CD14-positive monocyte (primary cell): ENCODE measurements around the gene C1orf105. TPM values are rescaled to one million over a fixed set of nuclear protein-coding genes. Genes with fewer than 3 reads are reported as not detected.

Source experiments
- DNase-seq, 3 donors: peaks; one replicate each; pipeline ENCODE4 v3.0.0-alpha.2; 2011 to 2022
- H2AFZ ChIP-seq: 2 replicates; pipeline ENCODE4 v1.6.0; 2012; ENCODE audit warnings: mild to moderate bottlenecking, low read depth, low read length, inconsistent platforms; ENCODE audit not compliant: insufficient read depth, poor library complexity, severe bottlenecking
- H3K27ac ChIP-seq, 2 donors: 1 replicate in 1 of 2; 2 replicates in 1 of 2; pipeline ENCODE4 v1.5.1; 2012 to 2013; ENCODE audit warnings: low read length in 2 of 2, control low read depth in 1 of 2, inconsistent platforms in 1 of 2, low read depth in 1 of 2, mild to moderate bottlenecking in 1 of 2
- H3K27me3 ChIP-seq, 2 donors: one replicate each; pipeline versions ENCODE4 v1.6.0 to v1.6.1; 2011 to 2013; ENCODE audit warnings: low read length in 2 of 2; ENCODE audit not compliant: control insufficient read depth in 2 of 2, insufficient read depth in 2 of 2
- H3K36me3 ChIP-seq, 2 donors: replicated peaks in 1 of 2; 1 replicate in 1 of 2; 2 replicates in 1 of 2; pipeline versions ENCODE4 v1.5.1 to v1.6.1; 2012 to 2013; ENCODE audit warnings: low read length in 2 of 2, control low read depth in 1 of 2, inconsistent platforms in 1 of 2, mild to moderate bottlenecking in 1 of 2; ENCODE audit not compliant: insufficient read depth in 2 of 2, control insufficient read depth in 1 of 2
- H3K4me1 ChIP-seq, 2 donors: 1 replicate in 1 of 2; 2 replicates in 1 of 2; pipeline versions ENCODE4 v1.5.1 to v1.6.1; 2012 to 2013; ENCODE audit warnings: low read length in 2 of 2, control low read depth in 1 of 2, inconsistent platforms in 1 of 2, mild to moderate bottlenecking in 1 of 2, moderate library complexity in 1 of 2; ENCODE audit not compliant: insufficient read depth in 2 of 2, control insufficient read depth in 1 of 2
- H3K4me2 ChIP-seq: replicated peaks from 2 replicates; pipeline ENCODE3; 2012; ENCODE audit warnings: low read length, moderate library complexity, mild to moderate bottlenecking; ENCODE audit not compliant: poor library complexity, severe bottlenecking; ENCODE audit errors: extremely low read depth
- H3K4me3 ChIP-seq, 3 experiments: fragments of 200-600 bp in 1 of 3; sonication (generic) in 1 of 3; replicated peaks in 1 of 3; 1 replicate in 2 of 3; 2 replicates in 1 of 3; pipeline ENCODE4 v1.5.1; 2011 to 2013; ENCODE audit warnings: low read length in 3 of 3, mild to moderate bottlenecking in 3 of 3, control low read depth in 2 of 3, low read depth in 2 of 3, inconsistent platforms in 1 of 3, moderate library complexity in 1 of 3
- H3K79me2 ChIP-seq: 2 replicates; pipeline ENCODE4 v1.6.0; 2012; ENCODE audit warnings: mild to moderate bottlenecking, control low read depth, inconsistent platforms, low read length, moderate library complexity; ENCODE audit not compliant: insufficient read depth
- H3K9ac ChIP-seq: 2 replicates; pipeline ENCODE4 v1.6.0; 2017; ENCODE audit warnings: low read length, mild to moderate bottlenecking; ENCODE audit not compliant: insufficient read depth, poor library complexity, severe bottlenecking
- H3K9me3 ChIP-seq, 2 donors: replicated peaks in 1 of 2; 1 replicate in 1 of 2; 2 replicates in 1 of 2; pipeline versions ENCODE4 v1.5.1 to v1.6.1; 2012 to 2013; ENCODE audit warnings: low read length in 2 of 2, control low read depth in 1 of 2; ENCODE audit not compliant: control insufficient read depth in 1 of 2, insufficient read depth in 1 of 2
- H4K20me1 ChIP-seq: 2 replicates; pipeline ENCODE4 v1.6.0; 2012; ENCODE audit warnings: mild to moderate bottlenecking, low read length, control low read depth, moderate library complexity; ENCODE audit not compliant: insufficient read depth
- H3K27ac Mint-ChIP-seq, 7 donors: one replicate each; pipeline ENCODE4 v1.8.0; 2020; ENCODE audit warnings: mild to moderate bottlenecking in 7 of 7, mixed read lengths in 7 of 7, moderate library complexity in 6 of 7, inconsistent platforms in 2 of 7
- H3K27me3 Mint-ChIP-seq, 3 donors: one replicate each; pipeline ENCODE4 v1.8.0; 2021 to 2022; ENCODE audit warnings: low read depth in 3 of 3, mild to moderate bottlenecking in 3 of 3, mixed read lengths in 3 of 3, moderate library complexity in 3 of 3, inconsistent platforms in 1 of 3
- H3K36me3 Mint-ChIP-seq, 2 donors: one replicate each; pipeline ENCODE4 v1.8.0; 2020; ENCODE audit warnings: mixed read lengths in 2 of 2, inconsistent platforms in 1 of 2, mild to moderate bottlenecking in 1 of 2
- H3K4me1 Mint-ChIP-seq: one replicate; pipeline ENCODE4 v1.8.0; 2020; ENCODE audit warnings: mild to moderate bottlenecking, mixed read lengths
- H3K4me3 Mint-ChIP-seq, 2 donors: one replicate each; pipeline ENCODE4 v1.8.0; 2020; ENCODE audit warnings: mild to moderate bottlenecking in 2 of 2, mixed read lengths in 2 of 2, moderate library complexity in 1 of 2
- H3K9me3 Mint-ChIP-seq, 7 donors: one replicate each; pipeline ENCODE4 v1.8.0; 2020 to 2022; ENCODE audit warnings: mixed read lengths in 7 of 7, mild to moderate bottlenecking in 6 of 7, moderate library complexity in 6 of 7, inconsistent platforms in 2 of 7
- CTCF ChIP-seq: fragments of 200-600 bp; IDR thresholded peaks from one replicate; pipeline ENCODE4 v1.8.0; 2022; ENCODE audit warnings: antibody characterized with exemption, mild to moderate bottlenecking
- WGBS: methylation state at CpG from one replicate; pipeline ENCODE4 v1.1.5; 2013; ENCODE audit warnings: missing lambda C conversion rate; ENCODE audit not compliant: insufficient coverage; 5-methylcytosine and 5-hydroxymethylcytosine counted together
- intact Hi-C, 2 donors: fragments of 100-400 bp; cut with micrococcal nuclease; formaldehyde crosslinking; loops; one replicate each; pipeline versions ENCODE4 v1.15.0 to v1.15.1; 2023
- polyA plus RNA-seq, 3 donors: library from polyadenylated mRNA; depleted of rRNA in 1 of 3; unstranded in 2 of 3; stranded (reverse) in 1 of 3; fragments of 300-500 nt in 2 of 3; fragments of >200 nt in 1 of 3; fragmentation: Illumina TruSeq in 2 of 3; gene quantifications; 1 replicate in 2 of 3; 2 replicates in 1 of 3; pipeline ENCODE4 v1.2.3, GENCODE V29; 2012 to 2021

The C1orf105 gene
- polyA plus RNA-seq, 3 donors = not detected

GRCh38 chr1:172405912-172406311, 14.6 kb upstream of the C1orf105 start:
- no peak for TF ChIP-seq CTCF
- Histone ChIP-seq H3K27ac (no peak overlapping the region), H4K20me1 (no peaks in the 10 kb centered on the region), H3K27me3 (no peaks in the 10 kb centered on the region), H3K4me3 (no peak overlapping the region), H3K9ac (no peak overlapping the region), H3K9me3 (no peaks in the 10 kb centered on the region), H3K79me2 (no peaks in the 10 kb centered on the region), H3K36me3 (no peaks in the 10 kb centered on the region), H2AFZ (no peak overlapping the region), H3K4me1 (no peaks in the 10 kb centered on the region), H3K4me2 (no peak overlapping the region)
- DNase-seq = no peak
- Mint-ChIP-seq H3K27me3 (no peaks in the 10 kb centered on the region), H3K4me3 (no peak overlapping the region), H3K27ac (no peak overlapping the region), H3K4me1 (no peaks in the 10 kb centered on the region), H3K9me3 (no peaks in the 10 kb centered on the region), H3K36me3 (no peaks in the 10 kb centered on the region)
- intact Hi-C loops = no loop called here

- Mint-ChIP-seq H3K27me3 (no peaks in the 10 kb centered on the region), H3K4me3 (no peak overlapping the region), H3K4me1 (no peaks in the 10 kb centered on the region), H3K36me3 (no peaks in the 10 kb centered on the region), H3K27ac (no peak overlapping the region), H3K9me3 (no peaks in the 10 kb centered on the region)
- no peaks in the 10 kb centered on the region for H3K27me3 ChIP-seq
- DNase-seq = no peak
- no peak for TF ChIP-seq CTCF
- no peaks in the 10 kb centered on the region for H3K36me3 ChIP-seq
- H2AFZ ChIP-seq = no peak overlapping the region
- no peak overlapping the region for H3K9ac ChIP-seq
- no peak overlapping the region for H3K4me3 ChIP-seq
- no peak overlapping the region for H3K27ac ChIP-seq
- no peak overlapping the region for H3K4me2 ChIP-seq
- no CpG with 5 or more reads among the region's 1 CpG for WGBS
- H3K4me1 ChIP-seq = no peaks in the 10 kb centered on the region
- intact Hi-C loops = no loop called here
- H4K20me1 ChIP-seq = no peaks in the 10 kb centered on the region
- H3K9me3 ChIP-seq = no peaks in the 10 kb centered on the region
- no peaks in the 10 kb centered on the region for H3K79me2 ChIP-seq
These were observed 13.5 kb upstream of the C1orf105 start for GRCh38 chr1:172406968-172407367.
